ENCODE data around the gene RGS3.
"Not testable (repeated sequence)": the region's sequence is repeated elsewhere in the genome, so short reads cannot be mapped to it uniquely, and the experiment has no call there.

Gene RGS3

GRCh38 chr9:113538701-113539430 is 75.3 kb downstream of the RGS3 start:
- no peaks in the 10 kb centered on the region for H3K9me3 ChIP-seq (ENCODE audit: control insufficient read depth, insufficient read depth, low read length)
- H3K4me1 ChIP-seq (ENCODE audit: insufficient read depth, low read length), result peaks cover 6% of the 10 kb centered on the region; the same call in 1 of the 2 replicates
- H3K9ac ChIP-seq (ENCODE audit: low read depth, low read length), result no peak overlapping the region
- no peaks in the 10 kb centered on the region for H3K36me3 ChIP-seq (ENCODE audit: insufficient read depth, low read length)

- H3K36me3 ChIP-seq (ENCODE audit: insufficient read depth, low read length), result no peaks in the 10 kb centered on the region
- no peak overlapping the region for H3K9ac ChIP-seq (ENCODE audit: low read depth, low read length)
- H3K4me1 ChIP-seq (ENCODE audit: insufficient read depth, low read length), result peaks cover 6% of the 10 kb centered on the region; the same call in 1 of the 2 replicates
Observed at GRCh38 chr9:113540466-113540865, 76.9 kb downstream of the RGS3 start.

DNA sequence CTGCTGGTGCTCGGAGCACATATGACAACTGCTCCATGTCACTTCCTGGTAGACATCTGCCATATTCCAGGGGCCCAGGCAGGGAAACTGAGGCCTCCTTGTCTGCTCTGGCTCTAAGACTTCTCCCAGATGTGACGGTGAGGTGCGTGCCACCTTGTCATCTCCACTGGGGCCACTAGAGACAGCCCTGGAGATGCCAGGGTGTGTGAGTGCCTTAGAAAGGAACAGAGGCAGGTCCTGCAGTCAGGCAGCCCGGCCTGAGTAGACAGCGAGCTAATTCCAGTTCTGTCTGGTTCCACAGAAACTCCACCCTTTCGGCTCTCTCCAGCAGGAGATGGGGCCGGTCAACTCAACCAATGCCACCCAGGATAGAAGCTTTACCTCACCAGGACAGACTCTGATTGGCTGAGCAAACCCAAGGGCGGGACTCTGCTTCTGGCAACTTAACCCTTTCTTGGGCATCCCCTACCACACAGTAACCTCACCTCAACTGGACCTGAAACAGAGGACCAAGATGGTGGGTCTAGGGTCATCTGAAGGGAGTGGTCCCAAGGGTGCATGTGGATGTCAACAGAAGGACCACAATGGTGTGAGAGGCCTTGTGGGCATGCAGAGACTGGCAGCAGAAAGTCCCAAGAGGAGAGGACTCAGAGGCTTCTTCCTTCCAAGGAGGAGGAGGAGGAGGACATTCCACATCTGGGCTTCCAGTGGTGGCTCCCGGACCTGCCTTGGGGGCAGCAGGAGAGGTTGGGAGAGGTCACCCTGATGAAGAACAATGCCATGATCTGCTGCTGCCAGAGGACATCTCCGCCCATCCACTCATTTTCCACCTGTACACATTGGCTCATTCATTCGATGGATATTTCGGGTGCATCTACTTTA is 77.7 kb downstream of the RGS3 start:
- no peaks in the 10 kb centered on the region for H3K36me3 ChIP-seq (ENCODE audit: insufficient read depth, low read length)
- H3K9ac ChIP-seq (ENCODE audit: low read depth, low read length), result no peak overlapping the region
- H3K4me1 ChIP-seq (ENCODE audit: insufficient read depth, low read length), result peaks cover 6% of the 10 kb centered on the region; the same call in 1 of the 2 replicates

More at GRCh38 chr9:113540466-113540865, 76.9 kb downstream of the RGS3 start:
- no peaks in the 10 kb centered on the region for H3K9me3 ChIP-seq (ENCODE audit: control insufficient read depth, insufficient read depth, low read length)

GRCh38 chr9:113542006-113542405 is 78.5 kb downstream of the RGS3 start:
- Histone ChIP-seq H3K9me3 (ENCODE audit: control insufficient read depth, insufficient read depth, low read length) (no peaks in the 10 kb centered on the region), H3K9ac (ENCODE audit: low read depth, low read length) (no peak overlapping the region), H3K36me3 (ENCODE audit: insufficient read depth, low read length) (no peaks in the 10 kb centered on the region), H3K4me1 (ENCODE audit: insufficient read depth, low read length) (no peaks in the 10 kb centered on the region; the same call in 1 of the 2 replicates)

More for the DNA sequence above, 77.7 kb downstream of the RGS3 start:
- no peaks in the 10 kb centered on the region for H3K9me3 ChIP-seq (ENCODE audit: control insufficient read depth, insufficient read depth, low read length)

- Histone ChIP-seq H3K9ac (ENCODE audit: low read depth, low read length) (no peak overlapping the region), H3K36me3 (ENCODE audit: insufficient read depth, low read length) (no peaks in the 10 kb centered on the region), H3K9me3 (ENCODE audit: control insufficient read depth, insufficient read depth, low read length) (no peaks in the 10 kb centered on the region), H3K4me1 (ENCODE audit: insufficient read depth, low read length) (peaks cover under 1% of the 10 kb centered on the region)
Observed at GRCh38 chr9:113542741-113543140, 79.2 kb downstream of the RGS3 start.

- Histone ChIP-seq H3K4me1 (ENCODE audit: insufficient read depth, low read length) (peaks cover 8% of the 10 kb centered on the region), H3K9ac (ENCODE audit: low read depth, low read length) (no peak overlapping the region), H3K36me3 (ENCODE audit: insufficient read depth, low read length) (no peaks in the 10 kb centered on the region), H3K9me3 (ENCODE audit: control insufficient read depth, insufficient read depth, low read length) (no peaks in the 10 kb centered on the region)
Observed at GRCh38 chr9:113543296-113543981, 79.9 kb downstream of the RGS3 start.

DNA sequence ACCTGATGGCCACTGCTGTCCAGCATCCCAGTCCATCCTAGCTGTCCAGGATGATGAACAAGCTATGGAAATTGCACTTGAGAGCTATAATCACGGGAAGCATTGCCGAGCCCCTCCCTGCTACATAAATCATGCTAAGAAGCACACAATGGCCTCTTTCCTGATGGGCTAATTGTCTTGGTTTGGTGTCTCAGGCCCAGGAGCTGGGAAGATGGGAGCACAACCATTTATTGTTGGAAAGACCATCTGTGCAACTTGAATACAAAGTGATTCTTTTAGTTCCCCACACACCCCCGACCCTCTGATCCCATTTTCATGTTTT is 80.4 kb downstream of the RGS3 start:
- peaks cover 13% of the 10 kb centered on the region for H3K4me1 ChIP-seq (ENCODE audit: insufficient read depth, low read length)
- H3K9me3 ChIP-seq (ENCODE audit: control insufficient read depth, insufficient read depth, low read length), result no peaks in the 10 kb centered on the region
- no peaks in the 10 kb centered on the region for H3K36me3 ChIP-seq (ENCODE audit: insufficient read depth, low read length)
- H3K9ac ChIP-seq (ENCODE audit: low read depth, low read length), result no peak overlapping the region

GRCh38 chr9:113545068-113545467 is 81.5 kb downstream of the RGS3 start:
- Histone ChIP-seq H3K9ac (ENCODE audit: low read depth, low read length) (no peak overlapping the region), H3K9me3 (ENCODE audit: control insufficient read depth, insufficient read depth, low read length) (no peaks in the 10 kb centered on the region), H3K4me1 (ENCODE audit: insufficient read depth, low read length) (peaks cover 16% of the 10 kb centered on the region), H3K36me3 (ENCODE audit: insufficient read depth, low read length) (no peaks in the 10 kb centered on the region)

- Histone ChIP-seq H3K9me3 (ENCODE audit: control insufficient read depth, insufficient read depth, low read length) (no peaks in the 10 kb centered on the region), H3K36me3 (ENCODE audit: insufficient read depth, low read length) (no peaks in the 10 kb centered on the region; the same call in 1 of the 2 replicates), H3K9ac (ENCODE audit: low read depth, low read length) (no peak overlapping the region), H3K4me1 (ENCODE audit: insufficient read depth, low read length) (peaks cover 16% of the 10 kb centered on the region)
Observed at GRCh38 chr9:113546566-113546965, 83.0 kb downstream of the RGS3 start.

GRCh38 chr9:113547501-113547900 is 84.0 kb downstream of the RGS3 start:
- Histone ChIP-seq H3K9me3 (ENCODE audit: control insufficient read depth, insufficient read depth, low read length) (no peaks in the 10 kb centered on the region), H3K4me1 (ENCODE audit: insufficient read depth, low read length) (peaks cover 16% of the 10 kb centered on the region), H3K9ac (ENCODE audit: low read depth, low read length) (no peak overlapping the region), H3K36me3 (ENCODE audit: insufficient read depth, low read length) (no peaks in the 10 kb centered on the region; the same call in 1 of the 2 replicates)

DNA sequence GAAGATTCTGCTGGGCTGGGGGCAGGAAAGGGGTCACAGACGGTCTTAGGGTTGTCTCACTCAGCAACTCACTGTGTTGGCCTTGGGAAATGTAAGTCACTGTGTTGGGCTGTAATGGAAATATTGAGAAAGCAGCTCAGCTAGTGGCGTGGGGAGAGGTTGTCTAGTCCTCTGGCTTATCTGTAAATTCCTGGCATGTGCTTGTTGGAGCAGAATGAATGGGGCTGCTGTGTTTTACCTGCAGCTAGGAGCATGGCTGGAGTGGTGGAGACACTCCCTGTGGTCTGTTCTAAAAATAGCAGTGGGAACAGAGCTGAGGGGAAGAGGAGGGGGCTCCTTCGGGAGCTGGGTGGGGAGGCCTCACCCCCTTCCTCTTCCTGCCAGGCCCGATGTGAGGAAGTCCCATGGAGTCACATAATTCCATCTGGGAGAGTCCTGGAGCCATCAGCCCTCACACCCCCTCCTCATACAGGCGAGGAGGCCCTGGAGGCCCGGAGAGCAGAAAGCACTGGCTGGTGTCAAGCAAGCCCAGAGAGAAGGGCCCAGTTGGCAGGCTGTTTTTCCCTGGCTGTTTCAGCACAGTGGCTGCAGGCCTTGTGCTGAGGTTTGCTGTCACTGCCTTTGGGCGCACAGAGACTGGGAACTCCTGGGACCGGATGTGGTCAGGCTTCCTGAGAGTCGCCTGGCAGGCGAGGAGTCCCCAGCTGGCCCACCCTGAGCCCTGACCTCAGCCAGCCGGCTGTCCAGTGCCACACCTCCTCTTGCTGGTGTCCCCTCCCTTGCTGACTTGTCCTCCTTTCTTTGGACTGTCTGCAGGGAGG is 84.9 kb downstream of the RGS3 start:
- no peaks in the 10 kb centered on the region; the same call in 1 of the 2 replicates for H3K36me3 ChIP-seq (ENCODE audit: insufficient read depth, low read length)
- no peak overlapping the region for H3K9ac ChIP-seq (ENCODE audit: low read depth, low read length)
- peaks cover 16% of the 10 kb centered on the region for H3K4me1 ChIP-seq (ENCODE audit: insufficient read depth, low read length)
- no peaks in the 10 kb centered on the region for H3K9me3 ChIP-seq (ENCODE audit: control insufficient read depth, insufficient read depth, low read length)

DNA sequence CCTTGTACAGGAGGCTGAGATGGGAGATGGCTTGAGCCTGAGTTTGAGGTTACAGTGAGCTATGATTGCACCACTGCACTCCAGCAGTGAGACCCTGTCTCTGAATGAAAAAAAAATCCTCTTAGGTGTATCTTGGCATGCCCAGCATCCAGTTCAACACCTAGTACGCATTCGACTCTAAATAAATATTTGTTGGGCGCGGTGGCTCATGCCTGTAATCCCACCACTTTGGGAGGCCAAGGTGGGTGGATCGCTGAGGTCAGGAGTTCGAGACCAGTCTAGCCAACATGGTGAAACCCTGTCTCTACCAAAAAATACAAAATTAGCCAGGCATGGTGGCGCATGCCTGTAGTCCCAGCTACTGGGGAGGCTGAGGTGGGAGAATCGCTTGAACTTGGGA is 86.4 kb downstream of the RGS3 start:
- H3K4me1 ChIP-seq (ENCODE audit: insufficient read depth, low read length), result peaks cover 16% of the 10 kb centered on the region
- H3K9me3 ChIP-seq (ENCODE audit: control insufficient read depth, insufficient read depth, low read length); H3K36me3 ChIP-seq (ENCODE audit: insufficient read depth, low read length); H3K9ac ChIP-seq (ENCODE audit: low read depth, low read length): not testable (repeated sequence)

DNA sequence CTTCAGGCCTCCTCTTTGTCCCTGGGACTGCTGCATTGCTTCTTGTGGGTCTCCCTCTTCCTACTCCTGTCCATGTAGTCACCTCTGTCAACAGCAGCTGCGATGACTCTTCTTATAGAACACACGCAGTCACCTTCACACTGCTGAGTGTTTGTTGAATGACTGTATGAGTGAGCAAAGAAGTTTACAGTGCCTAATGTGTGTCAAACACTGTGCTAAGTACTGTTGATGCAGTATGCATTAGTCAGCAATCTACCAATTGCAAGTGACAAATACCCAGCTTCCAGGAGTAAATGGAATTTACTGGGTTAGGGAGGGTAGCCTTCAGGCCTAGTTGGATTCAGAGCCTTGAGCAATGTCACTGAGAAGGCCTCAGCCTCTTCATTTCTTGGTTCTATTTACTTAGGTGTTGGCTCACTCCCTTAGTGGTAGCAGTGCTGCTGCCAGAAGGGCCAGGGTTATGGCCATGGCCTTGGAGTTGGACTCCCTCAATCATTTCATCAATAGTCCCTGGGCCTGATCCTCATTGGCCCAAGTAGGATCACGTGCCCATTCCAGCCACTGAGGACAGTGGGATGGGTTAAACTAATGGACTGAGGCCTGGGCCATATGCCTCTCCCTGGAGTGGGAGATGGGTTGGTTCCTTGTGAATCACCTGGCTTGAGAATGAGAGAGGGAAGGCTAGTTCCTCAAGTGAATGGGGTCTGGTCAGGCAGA is 93.5 kb downstream of the RGS3 start:
- Histone ChIP-seq H3K4me1 (ENCODE audit: insufficient read depth, low read length) (no peaks in the 10 kb centered on the region; the same call in 1 of the 2 replicates), H3K36me3 (ENCODE audit: insufficient read depth, low read length) (no peaks in the 10 kb centered on the region), H3K9me3 (ENCODE audit: control insufficient read depth, insufficient read depth, low read length) (no peaks in the 10 kb centered on the region), H3K9ac (ENCODE audit: low read depth, low read length) (no peak overlapping the region)
